HepG2 (cell line): ENCODE data around the gene ATP6V1D.

ENCODE experiments used
- MYNN ChIP-seq: sonication (generic); formaldehyde crosslinking; IDR thresholded peaks from 2 replicates; pipeline ENCODE4 v1.4.0; 2020; ENCODE audit warnings: mild to moderate bottlenecking, low read depth, missing genetic modification reagents
- SP5 ChIP-seq: IDR thresholded peaks from 2 replicates; pipeline ENCODE4 v1.6.1; 2016; ENCODE audit warnings: low read depth, borderline replicate concordance
- ZFP36 ChIP-seq: fragments of 150-350 bp; IDR thresholded peaks from 2 replicates; pipeline ENCODE4 v1.6.1; 2018; ENCODE audit warnings: borderline replicate concordance, low read length, low read depth; ENCODE audit not compliant: partially characterized antibody
- TF ChIP-seq, protein P1 (sequence below): sonication (generic); formaldehyde crosslinking; IDR thresholded peaks from 2 replicates; pipeline ENCODE4 v1.8.1; 2023; ENCODE audit warnings: mild to moderate bottlenecking, inconsistent platforms, moderate library complexity, missing genetic modification reagents, borderline replicate concordance
- TF ChIP-seq, protein P2 (sequence below): sonication (generic); formaldehyde crosslinking; conservative IDR thresholded peaks from 2 replicates; pipeline ENCODE4 v1.4.0; 2020; ENCODE audit warnings: mild to moderate bottlenecking, missing genetic modification reagents, moderate library complexity

GRCh38 chr14:67345583-67345982, 14.0 kb downstream of the ATP6V1D start:
- TF ChIP-seq MYNN (CRISPR knock-in tag) (no peak), ZFP36 (no peak), SP5 (no peak)
- TF ChIP-seq, protein P1, sequence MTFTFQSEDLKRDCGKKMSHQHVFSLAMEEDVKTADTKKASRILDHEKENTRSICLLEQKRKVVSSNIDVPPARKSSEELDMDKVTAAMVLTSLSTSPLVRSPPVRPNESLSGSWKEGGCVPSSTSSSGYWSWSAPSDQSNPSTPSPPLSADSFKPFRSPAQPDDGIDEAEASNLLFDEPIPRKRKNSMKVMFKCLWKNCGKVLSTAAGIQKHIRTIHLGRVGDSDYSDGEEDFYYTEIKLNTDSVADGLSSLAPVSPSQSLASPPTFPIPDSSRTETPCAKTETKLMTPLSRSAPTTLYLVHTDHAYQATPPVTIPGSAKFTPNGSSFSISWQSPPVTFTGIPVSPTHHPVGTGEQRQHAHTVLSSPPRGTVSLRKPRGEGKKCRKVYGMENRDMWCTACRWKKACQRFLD (CRISPR knock-in tag), result no peak
- TF ChIP-seq, protein P2, sequence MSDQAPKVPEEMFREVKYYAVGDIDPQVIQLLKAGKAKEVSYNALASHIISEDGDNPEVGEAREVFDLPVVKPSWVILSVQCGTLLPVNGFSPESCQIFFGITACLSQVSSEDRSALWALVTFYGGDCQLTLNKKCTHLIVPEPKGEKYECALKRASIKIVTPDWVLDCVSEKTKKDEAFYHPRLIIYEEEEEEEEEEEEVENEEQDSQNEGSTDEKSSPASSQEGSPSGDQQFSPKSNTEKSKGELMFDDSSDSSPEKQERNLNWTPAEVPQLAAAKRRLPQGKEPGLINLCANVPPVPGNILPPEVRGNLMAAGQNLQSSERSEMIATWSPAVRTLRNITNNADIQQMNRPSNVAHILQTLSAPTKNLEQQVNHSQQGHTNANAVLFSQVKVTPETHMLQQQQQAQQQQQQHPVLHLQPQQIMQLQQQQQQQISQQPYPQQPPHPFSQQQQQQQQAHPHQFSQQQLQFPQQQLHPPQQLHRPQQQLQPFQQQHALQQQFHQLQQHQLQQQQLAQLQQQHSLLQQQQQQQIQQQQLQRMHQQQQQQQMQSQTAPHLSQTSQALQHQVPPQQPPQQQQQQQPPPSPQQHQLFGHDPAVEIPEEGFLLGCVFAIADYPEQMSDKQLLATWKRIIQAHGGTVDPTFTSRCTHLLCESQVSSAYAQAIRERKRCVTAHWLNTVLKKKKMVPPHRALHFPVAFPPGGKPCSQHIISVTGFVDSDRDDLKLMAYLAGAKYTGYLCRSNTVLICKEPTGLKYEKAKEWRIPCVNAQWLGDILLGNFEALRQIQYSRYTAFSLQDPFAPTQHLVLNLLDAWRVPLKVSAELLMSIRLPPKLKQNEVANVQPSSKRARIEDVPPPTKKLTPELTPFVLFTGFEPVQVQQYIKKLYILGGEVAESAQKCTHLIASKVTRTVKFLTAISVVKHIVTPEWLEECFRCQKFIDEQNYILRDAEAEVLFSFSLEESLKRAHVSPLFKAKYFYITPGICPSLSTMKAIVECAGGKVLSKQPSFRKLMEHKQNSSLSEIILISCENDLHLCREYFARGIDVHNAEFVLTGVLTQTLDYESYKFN (CRISPR knock-in tag), result no peak
